Pons (tissue), 1 donor: ENCODE measurements around the gene MTSS2.
A peak's percentile ranks its signal among the peaks of the same experiment; 100 is the strongest.
"Not testable (repeated sequence)": the region's sequence is repeated elsewhere in the genome, so short reads cannot be mapped to it uniquely, and the experiment has no call there.

Source experiments
- DNase-seq: peaks from one replicate; pipeline ENCODE4 v3.0.0-alpha.2; 2016; ENCODE audit warnings: low spot score

Gene MTSS2

GRCh38 chr16:70653809-70654771 lies 31.8 kb downstream of the MTSS2 start:
- DNase-seq, result peak; percentile 88

- DNase-seq, result no peak
Measured at GRCh38 chr16:70653406-70653805, 32.4 kb downstream of the MTSS2 start.

GRCh38 chr16:70652322-70652721 lies 33.5 kb downstream of the MTSS2 start:
- no peak for DNase-seq

- DNase-seq, result no peak
Measured at GRCh38 chr16:70651524-70651923, 34.3 kb downstream of the MTSS2 start.

GRCh38 chr16:70650216-70650615 lies 35.6 kb downstream of the MTSS2 start:
- DNase-seq, result no peak

- no peak for DNase-seq
Measured at GRCh38 chr16:70649300-70649699, 36.6 kb downstream of the MTSS2 start.

- DNase-seq, result no peak
Measured at GRCh38 chr16:70648606-70649005, 37.2 kb downstream of the MTSS2 start.

- DNase-seq, result no peak
Measured at GRCh38 chr16:70647441-70648359, 38.2 kb downstream of the MTSS2 start.

- no peak for DNase-seq
Measured at GRCh38 chr16:70646260-70647241, 39.3 kb downstream of the MTSS2 start, which contains the start of gene IL34. Gene IL34 (plus strand): TSS chr16:70646559. CDS start chr16:70646948, 389 bp downstream.

GRCh38 chr16:70644763-70645597 lies 40.9 kb downstream of the MTSS2 start:
- DNase-seq, result no peak

- DNase-seq, result not testable (repeated sequence)
Measured at GRCh38 chr16:70643264-70643663, 42.6 kb downstream of the MTSS2 start.

- DNase-seq, result no peak
Measured at GRCh38 chr16:70642633-70643032, 43.2 kb downstream of the MTSS2 start.

GRCh38 chr16:70638814-70639792 lies 46.8 kb downstream of the MTSS2 start:
- DNase-seq, result peak; percentile 57
